Activated CD4-positive, CD25-positive, alpha-beta regulatory T cell treated with anti-CD3 and anti-CD28 coated beads, Interleukin-2, amount 50 U/mL, for 24 hours (primary cell): Measurements from ENCODE around the gene BTAF1.

Experiments
- ATAC-seq, 2 donors: fragments of 150-1000 bp; cut with Tn5 transposase; one replicate each; pipeline ENCODE4 v1.10.0; 2021; ENCODE audit warnings: mild to moderate bottlenecking in 1 of 2, moderate library complexity in 1 of 2

BTAF1 gene

GRCh38 chr10:91908337-91909116 is 15.0 kb upstream of the BTAF1 start:
- peak; percentile 90 to 92 for ATAC-seq

- peak in 1 of 2 donors; percentile 10 for ATAC-seq
These were observed 14.4 kb upstream of the BTAF1 start, which contains the start of gene FGFBP3 for GRCh38 chr10:91909117-91909677. Gene FGFBP3, minus strand, starts transcription at chr10:91909486. Its CDS starts 517 bp downstream, at chr10:91908969.

- ATAC-seq = no peak
These were observed 13.1 kb upstream of the BTAF1 start for GRCh38 chr10:91910467-91910866.

- ATAC-seq = no peak
These were observed 3.9 kb upstream of the BTAF1 start for GRCh38 chr10:91919651-91920050.

GRCh38 chr10:91924212-91925021 is 847 bp downstream of the BTAF1 start:
- ATAC-seq = no peak

GRCh38 chr10:91925022-91925320 is 1.4 kb downstream of the BTAF1 start:
- no peak for ATAC-seq

GRCh38 chr10:91930939-91931338 is 7.4 kb downstream of the BTAF1 start:
- no peak for ATAC-seq

- no peak for ATAC-seq
These were observed 8.1 kb downstream of the BTAF1 start for GRCh38 chr10:91931526-91932190.

- ATAC-seq = no peak
These were observed 9.2 kb downstream of the BTAF1 start for GRCh38 chr10:91932737-91933136.

GRCh38 chr10:91935886-91936285 is 12.3 kb downstream of the BTAF1 start:
- ATAC-seq = no peak

- no peak for ATAC-seq
These were observed 16.1 kb downstream of the BTAF1 start for GRCh38 chr10:91939653-91940052.

GRCh38 chr10:91941426-91941825 is 17.9 kb downstream of the BTAF1 start:
- no peak for ATAC-seq

GRCh38 chr10:91944880-91945630 is 21.5 kb downstream of the BTAF1 start:
- peak; percentile 97 for ATAC-seq

- ATAC-seq = no peak
These were observed 30.1 kb downstream of the BTAF1 start for GRCh38 chr10:91953600-91954160.

GRCh38 chr10:91955114-91955513 is 31.5 kb downstream of the BTAF1 start:
- ATAC-seq = no peak

- ATAC-seq = no peak
These were observed 33.5 kb downstream of the BTAF1 start for GRCh38 chr10:91957091-91957490.

- no peak for ATAC-seq
These were observed 45.7 kb downstream of the BTAF1 start for GRCh38 chr10:91969297-91969696.

- ATAC-seq = peak; percentile 66 to 69
These were observed 51.4 kb downstream of the BTAF1 start for GRCh38 chr10:91974960-91975359.

GRCh38 chr10:91975438-91975837 is 51.9 kb downstream of the BTAF1 start:
- peak; percentile 42 to 58 for ATAC-seq

GRCh38 chr10:91976317-91977051 is 52.9 kb downstream of the BTAF1 start:
- ATAC-seq = no peak

GRCh38 chr10:91977491-91977890 is 53.9 kb downstream of the BTAF1 start:
- ATAC-seq = no peak
